ENCODE results near the gene ALKBH7. TPM values are rescaled to one million over a fixed set of nuclear protein-coding genes. Genes with fewer than 3 reads are reported as not detected.
"Not testable (repeated sequence)": the region's sequence is repeated elsewhere in the genome, so short reads cannot be mapped to it uniquely, and the experiment has no call there.

The ALKBH7 gene
- total RNA-seq, 2 experiments from 2014 or later, result 52.0 to 55.7 TPM

DNA sequence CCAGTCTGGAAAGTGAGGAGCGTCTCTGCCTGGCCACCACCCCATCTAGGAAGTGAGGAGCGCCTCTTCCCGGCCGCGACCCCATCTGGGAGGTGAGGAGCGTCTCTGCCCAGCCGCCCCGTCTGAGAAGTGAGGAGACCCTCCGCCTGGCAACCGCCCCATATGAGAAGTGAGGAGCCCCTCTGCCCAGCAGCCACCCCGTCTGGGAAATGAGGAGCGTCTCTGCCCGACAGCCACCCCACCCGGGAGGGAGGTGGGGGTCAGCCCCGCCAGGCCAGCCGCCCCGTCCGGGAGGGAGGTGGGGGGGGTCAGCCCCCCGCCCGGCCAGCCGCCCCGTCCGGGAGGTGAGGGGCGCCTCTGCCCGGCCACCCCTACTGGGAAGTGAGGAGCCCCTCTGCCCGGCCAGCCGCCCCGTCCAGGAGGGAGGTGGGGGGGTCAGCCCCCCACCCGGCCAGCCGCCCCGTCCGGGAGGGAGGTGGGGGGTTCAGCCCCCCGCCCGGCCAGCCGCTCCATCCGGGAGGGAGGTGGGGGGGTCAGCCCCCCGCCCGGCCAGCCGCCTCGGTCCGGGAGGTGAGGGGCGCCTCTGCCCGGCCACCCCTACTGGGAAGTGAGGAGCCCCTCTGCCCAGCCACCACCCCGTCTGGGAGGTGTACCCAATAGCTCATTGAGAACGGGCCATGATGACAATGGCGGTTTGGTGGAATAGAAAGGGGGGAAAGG is 17.1 kb upstream of the ALKBH7 start:
- DNase-seq; H3K4me1 Mint-ChIP-seq; POLR2A ChIA-PET; H3K9me3 Mint-ChIP-seq; H3K27ac Mint-ChIP-seq; ATAC-seq (ENCODE audit: low read depth); H3K4me3 Mint-ChIP-seq; H3K27me3 Mint-ChIP-seq: not testable (repeated sequence)
- peaks cover 12% of the 10 kb centered on the region for H3K36me3 Mint-ChIP-seq

DNA sequence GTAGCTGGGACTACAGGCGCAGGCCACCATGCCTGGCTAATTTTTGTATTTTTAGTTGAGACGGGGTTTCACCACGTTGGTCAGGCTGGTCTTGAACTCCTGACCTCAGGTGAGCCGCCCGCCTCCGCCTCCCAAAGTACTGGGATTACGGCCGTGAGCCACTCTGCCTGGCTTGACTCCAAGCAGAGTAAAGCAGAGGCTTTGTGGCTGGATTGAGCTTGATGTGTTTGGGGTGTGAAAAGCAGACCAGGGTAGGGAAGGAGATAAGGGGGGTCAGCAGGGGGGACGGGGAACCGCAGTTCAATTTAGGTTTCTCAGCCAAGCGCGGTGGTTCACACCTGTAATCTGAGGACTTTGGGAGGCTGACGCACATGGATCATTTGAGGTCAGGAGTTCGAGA is 15.4 kb upstream of the ALKBH7 start:
- ATAC-seq (ENCODE audit: low read depth) (no peak), DNase-seq (no peak)
- POLR2A ChIA-PET, result interaction anchor here (0.5 to 0.7 kb wide), 2 partner anchors 96 to 712 kb away, joined by 3 read pairs; no protein-coding TSS in a partner anchor
- no peak overlapping the region for H3K27ac Mint-ChIP-seq
- H3K27me3 Mint-ChIP-seq, result no peaks in the 10 kb centered on the region
- no peaks in the 10 kb centered on the region for H3K9me3 Mint-ChIP-seq
- no peaks in the 10 kb centered on the region for H3K4me1 Mint-ChIP-seq
- H3K4me3 Mint-ChIP-seq, result no peak overlapping the region
- peaks cover 9% of the 10 kb centered on the region for H3K36me3 Mint-ChIP-seq

DNA sequence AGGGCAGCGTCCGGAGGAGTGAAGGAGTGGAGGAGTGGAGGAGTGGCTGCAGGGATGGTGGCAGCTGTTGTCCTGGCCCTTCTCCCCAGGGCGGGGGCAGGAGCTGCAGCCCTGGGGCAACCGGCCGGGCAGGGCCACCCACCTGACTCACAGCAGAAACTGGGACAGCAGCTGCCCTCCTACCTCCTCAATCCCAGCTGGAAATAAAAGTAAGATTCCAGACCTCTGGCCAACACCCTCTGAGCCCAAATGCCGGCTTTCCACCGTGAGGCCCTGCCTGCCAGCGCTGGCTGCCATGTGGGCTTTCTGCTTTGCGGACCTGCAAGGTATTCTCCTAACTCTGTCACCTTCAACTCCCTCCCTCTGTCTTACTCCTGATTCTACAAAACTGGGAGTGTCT is 14.6 kb upstream of the ALKBH7 start:
- ATAC-seq (ENCODE audit: low read depth) (no peak), DNase-seq (no peak)
- Mint-ChIP-seq H3K4me3 (no peak overlapping the region), H3K36me3 (peaks cover 6% of the 10 kb centered on the region), H3K27me3 (no peaks in the 10 kb centered on the region), H3K27ac (no peak overlapping the region), H3K4me1 (peaks cover 4% of the 10 kb centered on the region), H3K9me3 (no peaks in the 10 kb centered on the region)
- POLR2A ChIA-PET, result interaction anchor here (1.2 kb wide), 1 partner anchor 98 kb away, joined by 4 read pairs; no protein-coding TSS in a partner anchor

DNA sequence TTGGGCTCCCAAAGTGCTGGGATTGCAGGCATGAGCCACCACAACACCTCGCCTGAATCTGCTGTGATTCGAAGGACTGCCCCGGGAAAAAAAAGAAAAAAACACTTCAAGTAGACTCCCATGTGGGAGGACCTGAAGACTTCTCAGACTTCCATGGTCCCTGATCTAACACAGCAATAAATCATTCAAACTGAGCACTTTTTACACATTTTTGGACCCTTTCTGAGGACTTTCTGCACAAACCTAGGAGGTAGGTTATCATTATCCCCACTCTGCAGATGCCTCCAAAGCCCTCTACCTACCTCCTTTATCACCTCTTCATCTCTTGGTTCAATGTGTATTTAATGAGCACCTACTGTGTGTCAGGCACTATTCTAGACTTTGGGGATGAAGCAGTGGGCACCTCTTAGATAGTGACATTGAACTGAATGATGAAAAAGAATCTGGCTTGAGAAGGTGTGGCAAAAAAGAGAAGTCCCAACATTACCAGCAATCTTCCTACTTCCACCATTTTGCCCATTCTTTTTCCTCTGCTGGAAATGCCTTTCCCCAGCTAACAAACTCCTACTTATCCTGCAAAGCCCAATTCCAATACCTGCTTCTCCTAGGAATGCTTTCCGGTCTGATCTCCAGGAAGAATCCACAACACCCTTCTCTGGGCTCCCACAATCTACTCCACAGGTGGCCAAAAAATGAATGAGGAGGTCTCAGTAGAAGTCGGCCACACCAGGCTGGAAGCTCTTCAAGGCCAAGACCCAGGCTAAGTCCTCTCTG is 12.8 kb upstream of the ALKBH7 start:
- no peaks in the 10 kb centered on the region for H3K27me3 Mint-ChIP-seq
- ATAC-seq (ENCODE audit: low read depth), result no peak
- POLR2A ChIA-PET, result interaction anchor here (0.5 kb wide), 1 partner anchor 8 kb away, joined by 3 read pairs; no protein-coding TSS in a partner anchor
- H3K4me1 Mint-ChIP-seq, result peaks cover 12% of the 10 kb centered on the region
- peaks cover 8% of the 10 kb centered on the region for H3K36me3 Mint-ChIP-seq
- no peak overlapping the region for H3K27ac Mint-ChIP-seq
- DNase-seq, result no peak
- no peak overlapping the region for H3K4me3 Mint-ChIP-seq
- no peaks in the 10 kb centered on the region for H3K9me3 Mint-ChIP-seq

DNA sequence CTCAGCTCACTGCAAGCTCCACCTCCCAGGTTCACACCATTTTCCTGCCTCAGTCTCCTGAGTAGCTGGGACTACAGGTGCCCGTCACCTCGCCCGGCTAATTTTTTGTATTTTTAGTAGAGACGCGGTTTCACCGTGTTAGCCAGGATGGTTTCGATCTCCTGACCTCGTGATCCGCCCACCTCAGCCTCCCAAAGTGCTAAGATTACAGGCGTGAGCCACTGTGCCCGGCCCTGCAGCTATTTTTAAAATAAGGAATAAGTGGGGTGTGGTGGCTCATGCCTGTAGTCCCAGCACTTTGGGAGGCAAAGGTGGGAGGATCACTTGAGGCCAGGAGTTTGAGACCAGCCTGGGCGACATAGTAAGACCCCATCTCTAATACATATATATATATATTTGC is 12.1 kb upstream of the ALKBH7 start:
- peaks cover 12% of the 10 kb centered on the region for H3K4me1 Mint-ChIP-seq
- POLR2A ChIA-PET, result interaction anchor here (0.7 to 2.2 kb wide), 5 partner anchors 18 to 1040 kb away, joined by 3 to 9 read pairs (median 3); partner anchors contain the start of genes CATSPERD, GTF2F1 and LONP1
- not testable (repeated sequence) for H3K27me3 Mint-ChIP-seq; DNase-seq; ATAC-seq (ENCODE audit: low read depth); H3K27ac Mint-ChIP-seq; H3K9me3 Mint-ChIP-seq
- H3K36me3 Mint-ChIP-seq, result peaks cover 10% of the 10 kb centered on the region
- peak overlapping the region; percentile 63 for H3K4me3 Mint-ChIP-seq

DNA sequence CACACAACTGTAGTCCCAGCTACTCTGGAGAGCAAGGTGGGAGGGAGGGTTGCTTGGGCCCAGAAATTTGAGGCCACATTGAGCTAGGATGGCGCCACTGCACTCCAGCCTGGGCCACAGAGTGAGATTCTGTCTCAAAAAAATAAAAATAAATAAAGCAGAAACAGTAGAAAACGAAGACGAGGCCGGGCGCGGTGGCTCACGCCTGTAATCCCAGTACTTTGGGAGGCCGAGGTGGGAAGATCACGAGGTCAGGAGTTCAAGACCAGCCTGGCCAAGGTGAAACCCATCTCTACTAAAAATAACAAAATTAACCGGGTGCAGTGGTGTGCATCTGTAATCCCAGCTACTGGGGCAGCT is 11.8 kb upstream of the ALKBH7 start:
- peaks cover 12% of the 10 kb centered on the region for H3K4me1 Mint-ChIP-seq
- DNase-seq; H3K9me3 Mint-ChIP-seq; H3K27me3 Mint-ChIP-seq; ATAC-seq (ENCODE audit: low read depth): not testable (repeated sequence)
- POLR2A ChIA-PET, result interaction anchor here (0.6 to 3.3 kb wide), 11 partner anchors 9 to 1039 kb away, joined by 3 to 40 read pairs (median 3); partner anchors contain the start of genes ALKBH7, CATSPERD, GTF2F1 and KHSRP
- H3K27ac Mint-ChIP-seq, result peak overlapping the region; percentile 99
- H3K36me3 Mint-ChIP-seq, result peaks cover 10% of the 10 kb centered on the region
- peak overlapping the region; percentile 100 for H3K4me3 Mint-ChIP-seq

DNA sequence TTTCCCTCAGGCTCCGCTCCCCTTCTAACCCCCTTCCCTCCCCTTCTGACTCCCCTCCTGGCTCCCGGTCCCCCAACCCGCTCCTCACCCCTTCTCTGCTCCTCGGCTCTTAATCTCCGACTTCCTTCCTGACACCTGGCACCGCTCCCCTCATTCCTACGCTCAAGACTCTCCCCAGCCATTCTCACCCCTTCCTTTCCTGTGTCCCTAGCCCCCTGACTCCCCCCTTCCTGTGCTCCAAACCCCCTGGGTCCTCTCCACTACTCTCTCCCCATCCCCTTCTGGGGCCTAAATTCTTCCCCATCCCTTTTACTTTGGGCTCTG is 10.6 kb upstream of the ALKBH7 start:
- H3K4me1 Mint-ChIP-seq, result peaks cover 14% of the 10 kb centered on the region
- peak overlapping the region; percentile 99 for H3K27ac Mint-ChIP-seq
- POLR2A ChIA-PET, result interaction anchor here (1.0 to 3.3 kb wide), 4 partner anchors 10 to 119 kb away, joined by 3 to 40 read pairs (median 6); partner anchors contain the start of genes ALKBH7, DENND1C and GTF2F1
- H3K9me3 Mint-ChIP-seq, result no peaks in the 10 kb centered on the region
- DNase-seq (no peak), ATAC-seq (ENCODE audit: low read depth) (peak; percentile 0)
- H3K27me3 Mint-ChIP-seq, result no peaks in the 10 kb centered on the region
- H3K36me3 Mint-ChIP-seq, result peaks cover 14% of the 10 kb centered on the region
- H3K4me3 Mint-ChIP-seq, result peak overlapping the region; percentile 100

DNA sequence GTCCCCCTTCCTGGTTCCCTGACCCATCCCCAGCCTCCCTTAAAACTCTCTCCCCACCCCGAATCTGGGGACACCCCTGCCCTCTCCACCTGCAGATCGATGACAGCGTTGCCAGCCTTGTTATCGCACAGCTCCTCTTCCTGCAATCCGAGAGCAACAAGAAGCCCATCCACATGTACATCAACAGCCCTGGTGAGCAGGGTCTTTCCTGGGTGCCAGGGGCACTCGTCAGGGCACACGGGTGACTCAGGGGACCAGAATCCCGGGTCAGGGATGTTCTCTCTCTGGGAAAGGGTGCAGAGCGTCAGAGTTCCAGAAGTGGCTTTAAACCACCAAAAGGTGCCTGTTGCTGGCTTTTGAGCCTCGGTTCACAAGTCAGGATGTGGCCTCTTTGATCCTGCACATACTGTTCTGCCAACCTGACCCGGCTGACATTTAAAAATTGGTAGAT is 10.2 kb upstream of the ALKBH7 start:
- H3K9me3 Mint-ChIP-seq, result no peaks in the 10 kb centered on the region
- H3K27ac Mint-ChIP-seq, result peak overlapping the region; percentile 99
- POLR2A ChIA-PET, result interaction anchor here (1.0 to 3.3 kb wide), 4 partner anchors 9 to 119 kb away, joined by 3 to 40 read pairs (median 6); partner anchors contain the start of genes ALKBH7, DENND1C and GTF2F1

DNA sequence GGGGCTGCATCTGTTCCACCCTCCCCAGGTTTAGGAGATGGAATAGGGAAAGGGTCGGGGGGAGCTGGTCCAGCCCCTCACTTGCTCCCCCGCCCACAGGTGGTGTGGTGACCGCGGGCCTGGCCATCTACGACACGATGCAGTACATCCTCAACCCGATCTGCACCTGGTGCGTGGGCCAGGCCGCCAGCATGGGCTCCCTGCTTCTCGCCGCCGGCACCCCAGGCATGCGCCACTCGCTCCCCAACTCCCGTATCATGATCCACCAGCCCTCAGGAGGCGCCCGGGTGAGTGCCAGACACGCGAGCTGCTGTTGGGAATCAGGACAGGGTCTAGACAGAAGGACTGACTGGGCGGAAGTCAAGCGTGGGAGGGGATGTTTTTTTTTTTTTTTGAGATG is 8.2 kb upstream of the ALKBH7 start:
- DNase-seq, result no peak
- Mint-ChIP-seq H3K27me3 (no peaks in the 10 kb centered on the region), H3K4me1 (peaks cover 14% of the 10 kb centered on the region), H3K36me3 (peaks cover 22% of the 10 kb centered on the region), H3K9me3 (no peaks in the 10 kb centered on the region), H3K27ac (peak overlapping the region; percentile 65), H3K4me3 (peak overlapping the region; percentile 57)
- no peak for ATAC-seq (ENCODE audit: low read depth)
- POLR2A ChIA-PET, result no interaction called here

More for the DNA sequence above, 10.2 kb upstream of the ALKBH7 start:
- Mint-ChIP-seq H3K27me3 (no peaks in the 10 kb centered on the region), H3K4me1 (peaks cover 14% of the 10 kb centered on the region), H3K36me3 (peaks cover 16% of the 10 kb centered on the region), H3K4me3 (peak overlapping the region; percentile 100)
- DNase-seq (peak; percentile 64), ATAC-seq (ENCODE audit: low read depth) (peak; percentile 46)

DNA sequence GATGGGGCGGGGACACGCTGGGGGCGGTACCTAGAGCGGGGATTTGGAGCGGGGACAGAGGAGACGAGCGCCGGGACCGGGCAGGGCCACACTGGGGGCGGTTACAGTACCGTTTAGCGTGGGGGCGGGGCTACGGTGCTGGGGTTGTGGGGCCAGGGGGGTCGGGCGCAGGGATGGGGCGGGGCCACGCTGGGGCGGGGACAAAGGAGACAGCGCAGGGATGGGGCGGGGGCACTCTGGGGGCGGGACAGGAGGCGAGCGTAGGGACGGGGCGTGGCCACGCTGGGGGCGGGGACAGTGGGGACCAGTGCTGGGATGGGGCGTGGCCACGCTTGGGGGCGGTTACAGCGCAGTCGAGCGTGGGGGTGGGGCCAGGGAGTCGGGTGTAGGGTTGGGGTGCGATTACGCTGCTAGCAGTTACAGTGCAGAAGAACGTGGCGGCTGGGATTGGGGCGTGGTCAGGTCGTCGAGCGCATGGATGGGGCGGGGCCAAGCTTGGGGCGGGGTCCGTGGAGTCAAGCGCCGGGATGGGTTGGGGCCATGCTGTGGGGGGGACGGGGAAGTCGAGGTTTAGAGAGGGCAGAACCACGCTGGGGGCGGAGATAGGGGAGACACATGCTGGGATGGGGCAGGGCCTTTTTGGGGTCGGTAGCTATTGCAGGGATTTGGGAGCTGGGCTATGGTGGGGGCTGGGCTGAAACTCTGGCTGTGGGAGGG is 660 bp downstream of the ALKBH7 start:
- Mint-ChIP-seq H3K4me3 (peak overlapping the region; percentile 87), H3K4me1 (peaks cover 15% of the 10 kb centered on the region), H3K9me3 (no peaks in the 10 kb centered on the region), H3K36me3 (peaks cover 11% of the 10 kb centered on the region), H3K27me3 (no peaks in the 10 kb centered on the region), H3K27ac (peak overlapping the region; percentile 94)
- DNase-seq (peak; percentile 100), ATAC-seq (ENCODE audit: low read depth) (peak; percentile 68)
- POLR2A ChIA-PET, result interaction anchor here (0.6 to 4.4 kb wide), 9 partner anchors 11 to 364 kb away, joined by 3 to 40 read pairs (median 6); partner anchors contain the start of genes CLPP, GPR108, GTF2F1 and KHSRP

DNA sequence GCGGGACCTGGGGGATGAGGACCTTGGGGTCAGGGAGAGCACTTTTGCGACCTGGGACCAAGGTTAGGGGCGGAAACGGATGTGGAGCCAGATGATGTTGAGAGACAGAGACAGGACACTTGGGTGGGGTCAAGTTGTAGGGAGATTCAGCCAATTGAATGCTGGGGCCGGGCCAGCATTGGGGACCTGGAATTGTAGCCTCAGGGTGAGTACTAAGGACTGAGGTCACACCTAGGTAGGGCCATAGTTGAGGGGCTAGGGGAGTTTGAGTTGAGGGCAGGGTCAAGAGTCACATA is 1.2 kb downstream of the ALKBH7 start:
- H3K27ac Mint-ChIP-seq, result peak overlapping the region; percentile 94
- peaks cover 10% of the 10 kb centered on the region for H3K36me3 Mint-ChIP-seq
- POLR2A ChIA-PET, result interaction anchor here (0.6 to 4.4 kb wide), 4 partner anchors 11 to 364 kb away, joined by 3 to 40 read pairs (median 8); partner anchors contain the start of genes CLPP, GPR108 and GTF2F1
- H3K27me3 Mint-ChIP-seq, result no peaks in the 10 kb centered on the region
- H3K4me3 Mint-ChIP-seq, result peak overlapping the region; percentile 87
- ATAC-seq (ENCODE audit: low read depth) (no peak), DNase-seq (no peak)
- H3K9me3 Mint-ChIP-seq, result no peaks in the 10 kb centered on the region
- peaks cover 15% of the 10 kb centered on the region for H3K4me1 Mint-ChIP-seq

DNA sequence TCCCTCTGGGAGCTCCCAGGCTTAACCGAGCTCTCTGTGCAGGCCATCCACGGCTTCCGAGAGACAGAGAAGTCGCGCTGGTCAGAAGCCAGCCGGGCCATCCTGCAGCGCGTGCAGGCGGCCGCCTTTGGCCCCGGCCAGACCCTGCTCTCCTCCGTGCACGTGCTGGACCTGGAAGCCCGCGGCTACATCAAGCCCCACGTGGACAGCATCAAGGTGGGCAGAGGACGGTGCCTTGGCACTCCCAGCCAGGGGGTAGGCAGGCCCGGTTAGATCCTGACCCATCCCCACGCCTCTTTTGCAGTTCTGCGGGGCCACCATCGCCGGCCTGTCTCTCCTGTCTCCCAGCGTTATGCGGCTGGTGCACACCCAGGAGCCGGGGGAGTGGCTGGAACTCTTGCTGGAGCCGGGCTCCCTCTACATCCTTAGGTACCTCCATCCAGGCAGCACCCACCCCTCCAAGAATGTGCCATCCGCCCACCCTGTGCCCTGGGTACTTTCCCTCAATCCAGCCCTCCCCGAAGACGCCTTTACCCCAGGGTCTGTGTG is 1.6 kb downstream of the ALKBH7 start:
- Mint-ChIP-seq H3K36me3 (peaks cover 7% of the 10 kb centered on the region), H3K4me3 (no peak overlapping the region), H3K27me3 (no peaks in the 10 kb centered on the region), H3K27ac (no peak overlapping the region), H3K9me3 (no peaks in the 10 kb centered on the region), H3K4me1 (peaks cover 15% of the 10 kb centered on the region)
- no peak for ATAC-seq (ENCODE audit: low read depth)
- POLR2A ChIA-PET, result interaction anchor here (0.6 to 4.4 kb wide), 2 partner anchors 12 to 363 kb away, joined by 3 to 40 read pairs; partner anchors contain the start of genes CLPP and GPR108
- DNase-seq, result no peak
